HG03565 (cell line): ENCODE results near the gene S1PR5.

ENCODE experiments used
- ATAC-seq: cut with Tn5 transposase; IDR thresholded peaks from one replicate; pipeline ENCODE4 v1.9.1; 2021; ENCODE audit warnings: mild to moderate bottlenecking, moderate library complexity; ENCODE audit not compliant: unreplicated experiment

The S1PR5 gene

DNA sequence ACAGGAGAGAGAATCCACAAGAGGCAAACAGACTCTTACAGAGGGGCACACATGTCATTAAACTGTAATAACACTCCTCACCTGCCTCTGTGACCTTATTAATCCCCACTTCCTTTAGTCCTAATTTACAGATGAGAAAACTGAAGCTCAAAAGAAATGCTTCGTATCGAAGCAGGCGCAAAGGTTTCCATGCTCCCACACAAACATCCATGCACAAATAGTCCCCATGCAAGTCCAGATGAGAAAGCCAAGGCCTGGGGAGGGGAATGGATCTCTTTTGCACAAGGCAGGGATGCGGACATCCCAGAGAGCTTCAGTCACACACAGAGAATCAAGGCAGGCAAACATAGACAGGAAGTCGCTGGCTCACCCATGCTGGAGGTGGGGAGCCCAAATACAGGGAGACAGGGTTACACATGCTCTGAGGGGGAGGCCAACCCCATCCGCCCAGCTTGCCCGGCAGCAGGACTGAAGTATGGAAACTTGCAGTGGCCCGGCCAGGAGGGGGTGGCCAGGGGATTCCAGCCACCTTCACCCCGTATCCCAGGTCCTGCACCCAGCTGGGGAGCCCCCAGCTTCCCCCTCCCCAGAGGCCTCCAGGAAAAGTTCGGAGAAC is 468 bp downstream of the S1PR5 start:
- no peak for ATAC-seq

- ATAC-seq = no peak
These were observed 1.2 kb downstream of the S1PR5 start for GRCh38 chr19:10516064-10516385.

DNA sequence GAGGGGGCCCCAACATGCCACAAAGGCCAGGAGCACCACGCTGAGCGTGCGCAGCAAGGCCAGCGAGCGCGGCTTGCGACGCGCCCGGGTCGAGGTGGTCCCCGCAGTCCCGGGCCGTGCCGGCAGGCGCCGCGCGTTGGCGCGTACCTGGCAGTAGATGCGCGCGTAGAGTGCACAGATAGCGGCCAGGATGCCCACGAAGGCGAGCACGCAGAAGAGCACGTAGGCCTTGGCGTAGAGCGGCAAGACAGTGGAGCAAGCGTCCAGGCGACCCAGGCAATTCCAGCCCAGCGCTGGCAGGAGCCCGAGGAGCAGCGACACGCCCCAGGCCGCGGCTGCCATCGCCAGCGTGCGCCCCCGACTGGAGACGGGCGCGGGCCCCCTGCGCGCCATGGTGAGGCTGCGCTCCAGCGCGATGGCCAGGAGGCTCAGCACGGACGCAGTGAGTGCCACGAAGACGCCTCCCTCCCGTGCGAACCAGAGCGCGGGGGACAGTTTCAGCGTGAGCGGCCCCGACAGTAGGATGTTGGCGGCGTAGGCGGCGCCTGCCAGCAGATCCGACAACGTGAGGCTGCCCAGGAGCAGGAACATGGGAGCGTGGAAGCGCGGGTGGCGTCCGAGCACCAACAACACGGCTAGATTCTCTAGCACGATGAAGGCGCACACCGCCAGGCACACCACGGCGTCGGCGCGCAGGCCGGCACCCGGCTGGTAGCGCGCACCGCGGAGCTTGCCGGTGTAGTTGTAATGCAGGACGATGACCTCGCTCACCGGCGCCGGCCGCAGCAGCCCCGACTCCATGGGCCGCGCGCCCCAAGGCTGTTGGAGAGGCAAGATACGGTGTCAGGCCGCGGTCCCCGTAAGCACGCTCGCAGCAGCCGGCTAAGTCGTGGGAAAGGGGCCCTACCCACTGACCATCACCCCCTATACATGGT is 2.8 kb downstream of the S1PR5 start:
- ATAC-seq = no peak

DNA sequence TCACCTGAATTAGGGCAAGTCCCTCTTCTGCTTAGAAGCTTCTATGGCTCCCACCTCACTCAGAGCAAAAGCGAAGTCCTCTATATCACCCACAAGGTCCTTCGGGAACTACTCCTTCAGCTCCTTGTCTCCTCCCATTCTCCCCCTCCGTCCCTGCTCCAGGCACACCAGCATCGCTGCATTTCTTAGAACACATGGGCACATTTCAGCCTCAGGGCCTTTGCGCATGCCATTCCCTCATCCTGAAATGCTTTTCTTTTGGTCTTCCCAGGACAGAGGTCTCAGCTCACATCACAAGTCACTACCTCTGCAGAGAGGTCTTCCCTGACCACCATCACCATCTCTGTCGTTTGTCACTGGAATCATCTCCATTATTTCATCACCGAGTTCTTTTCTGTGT is 4.0 kb downstream of the S1PR5 start:
- no peak for ATAC-seq

- no peak for ATAC-seq
These were observed 6.9 kb downstream of the S1PR5 start for GRCh38 chr19:10510301-10510802.

DNA sequence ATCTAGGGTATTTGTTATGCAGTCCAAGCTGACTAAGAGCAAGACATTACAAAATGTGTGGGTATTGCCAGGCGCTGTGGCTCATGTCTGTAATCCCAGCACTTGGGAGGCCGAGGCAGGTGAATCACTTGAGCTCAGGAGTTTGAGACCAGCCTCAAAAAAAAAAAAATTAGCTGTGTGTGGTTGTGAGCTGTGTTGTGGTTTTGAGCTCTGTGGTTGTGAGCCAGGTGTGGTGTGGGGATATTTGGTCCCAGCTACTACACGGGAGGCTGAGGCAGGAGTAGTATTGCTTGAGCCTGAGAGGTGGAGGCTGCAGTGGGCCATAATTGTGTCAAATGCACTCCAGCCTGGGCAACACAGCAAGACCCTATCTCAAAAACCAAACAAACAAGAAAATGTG is 8.5 kb downstream of the S1PR5 start:
- ATAC-seq = no peak

- ATAC-seq = no peak
These were observed 9.2 kb downstream of the S1PR5 start for GRCh38 chr19:10508036-10508435.

DNA sequence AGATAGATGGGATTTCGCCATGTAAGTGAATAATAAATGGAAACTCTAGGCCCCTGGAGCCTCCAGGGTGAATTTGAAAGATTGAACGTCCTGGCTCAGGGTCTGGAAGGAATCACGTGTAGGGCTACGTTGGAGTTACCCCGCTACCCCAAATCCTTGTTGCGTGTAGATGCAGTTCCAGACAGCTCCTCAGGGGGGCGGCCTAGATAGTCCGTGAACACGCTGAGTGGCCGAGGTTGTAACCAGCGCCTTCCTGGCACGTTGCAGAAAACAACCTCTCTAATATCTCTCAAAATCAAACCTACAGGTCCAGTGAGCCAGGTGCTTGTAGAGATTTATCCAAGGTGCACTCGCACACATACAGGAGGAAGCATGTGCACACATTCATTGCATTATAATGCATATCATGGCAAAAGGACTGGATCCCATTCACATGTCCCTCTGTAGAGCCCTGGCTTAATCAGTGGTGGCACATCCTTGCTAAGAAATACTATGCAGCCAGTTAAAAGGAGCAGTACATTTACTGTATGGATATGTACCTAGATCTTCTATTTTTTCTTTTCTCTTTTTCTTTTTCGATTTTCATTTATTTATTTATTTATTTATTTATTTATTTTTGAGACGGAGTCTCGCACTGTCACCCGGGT is 11.5 kb downstream of the S1PR5 start:
- no peak for ATAC-seq

DNA sequence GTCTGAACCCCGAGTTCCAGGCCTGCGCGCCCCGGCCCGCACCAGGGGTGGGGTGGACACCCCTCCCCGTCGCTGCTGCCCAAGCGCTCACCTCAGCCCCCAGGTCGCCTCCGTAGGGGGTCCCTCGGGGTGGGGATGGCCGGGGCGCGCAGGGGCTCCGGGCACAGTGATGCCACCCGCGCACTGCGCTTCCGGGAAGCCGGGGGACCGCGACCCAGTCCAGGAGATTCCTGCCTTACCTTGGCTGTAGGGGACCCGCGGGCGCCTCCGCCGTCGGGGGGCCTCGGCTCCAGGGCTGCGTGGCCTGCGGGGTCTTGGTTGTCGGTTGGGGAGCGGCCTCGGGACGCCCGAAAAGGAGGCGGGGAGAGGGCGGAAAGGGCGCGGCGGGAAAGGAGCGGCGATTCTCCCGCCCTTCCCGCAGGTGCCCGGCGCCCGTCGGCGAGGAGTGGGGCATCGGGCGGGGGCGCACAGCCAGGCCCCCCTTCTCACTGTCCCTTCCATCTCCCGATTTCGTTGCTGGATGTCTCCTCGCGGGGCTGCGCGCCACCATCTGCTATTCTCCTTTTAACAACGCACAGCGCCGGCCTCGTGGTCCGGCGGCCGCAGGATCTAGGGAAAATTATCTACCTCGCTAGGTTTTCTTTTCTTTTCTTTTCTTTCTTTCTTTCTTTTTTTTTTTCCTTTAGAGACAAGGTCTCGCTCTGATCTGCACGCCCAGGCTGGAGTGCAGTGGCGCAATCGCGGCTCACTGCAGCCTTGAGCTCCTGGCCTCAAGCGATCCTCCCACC is 14.1 kb downstream of the S1PR5 start, which contains the start of gene KEAP1:
Gene KEAP1 (minus strand): TSS at position 355 of the 788 bp plus-strand sequence. CDS start 3,323 bp downstream, outside the sequence.
- no peak for ATAC-seq

DNA sequence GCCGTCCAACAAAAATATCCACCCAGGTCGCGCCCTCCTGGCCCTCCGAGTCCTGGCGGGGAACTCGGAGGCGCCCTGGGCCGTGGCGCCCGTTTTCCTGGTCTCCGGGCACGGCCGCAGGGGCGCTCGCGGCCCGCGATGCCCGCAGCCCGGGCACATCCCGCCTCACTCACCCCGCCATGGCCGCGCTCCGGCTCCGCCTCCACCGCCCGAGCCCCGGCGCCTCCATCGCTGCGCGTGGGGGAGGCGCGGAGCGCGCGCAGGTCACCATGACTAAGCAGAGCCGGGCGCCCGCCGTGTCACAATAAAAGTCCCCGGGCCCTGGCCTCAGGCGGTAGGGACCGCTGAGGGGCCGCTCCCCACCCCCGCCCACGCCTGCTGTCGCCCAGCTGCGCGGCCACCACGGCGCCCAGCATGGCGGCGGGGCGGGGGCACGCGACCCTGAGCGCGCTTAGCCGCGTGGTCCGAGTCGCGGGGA is 14.7 kb downstream of the S1PR5 start:
- ATAC-seq = peak; percentile 82

DNA sequence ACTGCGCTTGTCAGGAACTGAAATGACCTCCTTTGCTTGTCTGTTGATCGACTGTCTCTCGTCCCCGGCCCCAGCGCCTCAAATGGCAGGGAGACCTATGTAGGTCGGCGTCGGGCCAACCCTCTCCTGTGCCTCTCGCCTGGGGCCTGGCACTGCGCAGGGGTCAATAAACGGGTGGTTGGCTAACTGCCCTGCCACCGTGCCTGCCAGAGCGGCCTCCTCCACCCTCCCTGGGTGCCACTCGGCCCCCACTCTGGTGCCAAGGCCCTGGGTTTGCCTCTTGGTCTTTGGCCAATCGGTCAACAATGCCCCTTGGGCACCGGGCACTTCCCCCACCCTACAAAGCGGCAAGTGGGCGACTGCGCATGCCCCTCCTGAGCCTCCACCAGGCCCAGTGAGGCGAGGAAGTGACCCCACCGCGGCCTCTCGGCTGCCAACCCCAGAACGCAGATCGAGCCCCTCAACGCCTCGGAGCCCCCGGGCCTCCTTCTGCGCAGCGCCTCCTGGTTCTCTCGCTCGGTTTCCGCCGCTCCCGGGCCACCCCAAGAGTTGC is 15.2 kb downstream of the S1PR5 start:
- peak; percentile 9 for ATAC-seq

GRCh38 chr19:10500247-10500592 is 17.0 kb downstream of the S1PR5 start:
- no peak for ATAC-seq

GRCh38 chr19:10499550-10500246 is 17.5 kb downstream of the S1PR5 start:
- ATAC-seq = no peak

DNA sequence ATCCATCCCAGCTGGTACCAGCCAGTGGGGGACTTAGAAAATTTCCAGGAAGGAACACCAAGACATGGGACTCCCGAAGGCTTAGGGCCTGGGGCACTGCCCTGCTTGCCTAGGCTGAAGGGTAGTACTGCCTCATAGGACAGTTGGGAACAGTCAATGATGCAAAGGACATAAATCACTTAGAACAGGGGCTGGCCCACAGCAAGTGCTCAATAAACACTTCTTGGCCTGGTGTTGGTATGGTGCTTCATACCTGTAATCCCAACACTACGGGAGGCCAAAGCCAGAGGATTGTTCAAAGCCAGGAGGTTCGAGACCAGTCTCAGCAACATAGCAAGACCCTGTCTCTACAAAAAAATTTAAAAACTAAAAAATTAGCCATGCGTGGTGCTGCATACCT is 19.9 kb downstream of the S1PR5 start:
- no peak for ATAC-seq

DNA sequence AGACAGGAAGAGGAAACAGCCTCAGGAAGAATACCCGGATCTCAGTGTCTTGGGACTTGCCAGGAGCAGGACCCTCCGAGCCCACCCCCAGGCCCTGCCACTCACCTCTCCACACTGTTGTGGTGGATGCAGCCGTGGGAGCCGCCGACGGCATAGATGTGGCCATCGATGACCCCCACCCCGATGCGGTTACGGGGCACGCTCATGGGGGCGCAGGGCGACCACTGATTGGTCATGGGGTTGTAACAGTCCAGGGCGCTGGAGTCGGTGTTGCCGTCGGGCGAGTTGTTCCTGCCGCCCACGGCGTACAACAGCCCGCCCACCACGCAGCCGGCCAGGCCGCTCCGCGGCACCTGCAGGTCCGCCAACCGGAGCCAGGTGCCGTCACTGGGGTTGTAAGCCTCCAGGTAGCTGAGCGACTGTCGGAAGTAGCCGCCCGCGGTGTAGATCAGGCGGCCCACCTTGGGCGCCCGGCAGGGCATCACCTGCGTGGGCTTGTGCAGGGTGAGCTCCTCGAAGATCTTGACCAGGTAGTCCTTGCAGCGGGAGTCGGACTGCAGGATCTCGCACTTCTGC is 25.7 kb downstream of the S1PR5 start:
- no peak for ATAC-seq

DNA sequence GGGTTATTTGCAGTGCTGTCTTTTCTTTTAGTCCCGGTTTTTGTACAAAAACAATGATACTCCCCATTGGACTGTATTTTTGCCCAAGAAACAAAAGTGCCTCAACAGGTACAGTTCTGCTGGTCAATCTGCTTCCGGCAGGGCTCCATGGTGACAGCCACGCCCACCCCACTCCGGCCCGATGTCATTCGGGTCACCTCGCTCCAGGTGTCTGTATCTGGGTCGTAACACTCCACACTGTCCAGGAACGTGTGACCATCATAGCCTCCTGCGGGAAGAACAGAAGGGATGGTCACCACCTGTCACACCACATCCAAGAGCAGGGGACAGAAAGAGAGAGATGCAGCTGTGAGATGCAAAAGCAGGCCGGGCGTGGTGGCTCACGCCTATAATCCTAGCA is 30.7 kb downstream of the S1PR5 start:
- no peak for ATAC-seq

GRCh38 chr19:10478903-10479384 is 38.3 kb downstream of the S1PR5 start:
- ATAC-seq = no peak

GRCh38 chr19:10478476-10478875 is 38.8 kb downstream of the S1PR5 start:
- ATAC-seq = no peak

GRCh38 chr19:10474962-10475451 is 42.2 kb downstream of the S1PR5 start:
- no peak for ATAC-seq
